Measurements from ENCODE around the gene MELK. TPM values are rescaled to one million over a fixed set of nuclear protein-coding genes. Genes with fewer than 3 reads are reported as not detected.

Gene MELK
- total and polyA plus RNA-seq, 2 of the 13 experiments (the other 11 are each of a cell fraction or from before 2014, with no cell fraction given): 16.7 to 50.4 TPM

DNA sequence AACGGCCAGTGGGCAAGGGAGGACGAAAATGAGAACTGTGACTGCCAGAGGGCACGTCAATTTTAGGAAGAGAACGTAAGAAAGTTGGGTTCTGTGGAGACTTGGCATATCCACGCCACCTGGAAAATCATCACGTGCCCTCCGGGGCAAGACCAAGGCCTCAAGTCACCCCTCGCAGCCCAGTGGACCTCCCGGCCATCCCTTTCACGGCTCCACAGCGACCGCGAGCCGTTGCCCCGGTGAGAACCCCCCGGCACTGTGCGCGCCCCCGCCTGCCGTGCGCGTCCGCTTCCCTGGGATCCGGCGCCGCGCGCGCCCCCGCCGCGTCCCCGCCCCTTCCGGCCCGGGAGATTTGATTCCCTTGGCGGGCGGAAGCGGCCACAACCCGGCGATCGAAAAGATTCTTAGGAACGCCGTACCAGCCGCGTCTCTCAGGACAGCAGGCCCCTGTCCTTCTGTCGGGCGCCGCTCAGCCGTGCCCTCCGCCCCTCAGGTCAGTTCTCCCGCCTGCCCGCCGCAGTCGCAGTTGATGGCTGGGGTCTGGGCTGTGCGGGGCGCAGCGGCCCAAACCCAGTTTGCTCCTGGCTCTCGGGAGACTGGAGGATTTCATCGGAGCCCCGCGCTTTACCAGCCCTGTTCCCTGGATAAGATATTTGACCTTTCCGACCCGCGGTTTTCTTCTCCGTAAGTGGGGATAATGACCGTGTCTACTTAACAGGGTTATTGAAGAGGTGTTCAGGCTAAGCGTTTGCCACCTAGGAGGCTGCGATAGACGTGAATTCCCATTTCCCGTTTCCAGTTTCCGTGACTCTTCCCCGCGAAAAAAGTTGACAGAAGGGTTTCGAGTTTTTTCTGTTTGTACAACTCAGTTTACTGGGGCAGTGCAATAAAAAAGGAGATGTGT lies at the start of gene MELK (continued):
- TF ChIP-seq MTERF4 (CRISPR knock-in tag; IDR thresholded peaks at IDR 0.05) (0 out of 2 replicates have a peak, but pooled peaks have one; percentile 52), PBX3 (CRISPR knock-in tag; IDR thresholded peaks at IDR 0.05; ENCODE audit: borderline replicate concordance) (no peak), ZNF234 (CRISPR knock-in tag; conservative IDR thresholded peaks at IDR 0.05) (no peak), ZNF652 (CRISPR knock-in tag; IDR thresholded peaks at IDR 0.05; ENCODE audit: borderline replicate concordance, low read depth) (no peak; the same call in 1 of the 2 replicates), ADNP (CRISPR knock-in tag; IDR thresholded peaks at IDR 0.05) (no peak), ETV5 (CRISPR knock-in tag; IDR thresholded peaks at IDR 0.05; ENCODE audit: borderline replicate concordance) (peak; percentile 78), ZZZ3 (CRISPR knock-in tag; IDR thresholded peaks at IDR 0.05; ENCODE audit: borderline replicate concordance) (peak; percentile 77; the same call in 1 of the 2 replicates), GPN1 (CRISPR knock-in tag; IDR thresholded peaks at IDR 0.05; ENCODE audit: borderline replicate concordance) (0 out of 2 replicates have a peak, but pooled peaks have one; percentile 16), ZNF224 (CRISPR knock-in tag; IDR thresholded peaks at IDR 0.05) (0 out of 2 replicates have a peak, but pooled peaks have one; percentile 84), AGO1 (IDR thresholded peaks at IDR 0.05; ENCODE audit: low read depth, low read length, poor library complexity, severe bottlenecking) (peak; percentile 63)
- TF ChIP-seq, protein P1, sequence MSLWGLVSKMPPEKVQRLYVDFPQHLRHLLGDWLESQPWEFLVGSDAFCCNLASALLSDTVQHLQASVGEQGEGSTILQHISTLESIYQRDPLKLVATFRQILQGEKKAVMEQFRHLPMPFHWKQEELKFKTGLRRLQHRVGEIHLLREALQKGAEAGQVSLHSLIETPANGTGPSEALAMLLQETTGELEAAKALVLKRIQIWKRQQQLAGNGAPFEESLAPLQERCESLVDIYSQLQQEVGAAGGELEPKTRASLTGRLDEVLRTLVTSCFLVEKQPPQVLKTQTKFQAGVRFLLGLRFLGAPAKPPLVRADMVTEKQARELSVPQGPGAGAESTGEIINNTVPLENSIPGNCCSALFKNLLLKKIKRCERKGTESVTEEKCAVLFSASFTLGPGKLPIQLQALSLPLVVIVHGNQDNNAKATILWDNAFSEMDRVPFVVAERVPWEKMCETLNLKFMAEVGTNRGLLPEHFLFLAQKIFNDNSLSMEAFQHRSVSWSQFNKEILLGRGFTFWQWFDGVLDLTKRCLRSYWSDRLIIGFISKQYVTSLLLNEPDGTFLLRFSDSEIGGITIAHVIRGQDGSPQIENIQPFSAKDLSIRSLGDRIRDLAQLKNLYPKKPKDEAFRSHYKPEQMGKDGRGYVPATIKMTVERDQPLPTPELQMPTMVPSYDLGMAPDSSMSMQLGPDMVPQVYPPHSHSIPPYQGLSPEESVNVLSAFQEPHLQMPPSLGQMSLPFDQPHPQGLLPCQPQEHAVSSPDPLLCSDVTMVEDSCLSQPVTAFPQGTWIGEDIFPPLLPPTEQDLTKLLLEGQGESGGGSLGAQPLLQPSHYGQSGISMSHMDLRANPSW (CRISPR knock-in tag; IDR thresholded peaks at IDR 0.05; ENCODE audit: borderline replicate concordance): no peak
- TF ChIP-seq, protein P2, sequence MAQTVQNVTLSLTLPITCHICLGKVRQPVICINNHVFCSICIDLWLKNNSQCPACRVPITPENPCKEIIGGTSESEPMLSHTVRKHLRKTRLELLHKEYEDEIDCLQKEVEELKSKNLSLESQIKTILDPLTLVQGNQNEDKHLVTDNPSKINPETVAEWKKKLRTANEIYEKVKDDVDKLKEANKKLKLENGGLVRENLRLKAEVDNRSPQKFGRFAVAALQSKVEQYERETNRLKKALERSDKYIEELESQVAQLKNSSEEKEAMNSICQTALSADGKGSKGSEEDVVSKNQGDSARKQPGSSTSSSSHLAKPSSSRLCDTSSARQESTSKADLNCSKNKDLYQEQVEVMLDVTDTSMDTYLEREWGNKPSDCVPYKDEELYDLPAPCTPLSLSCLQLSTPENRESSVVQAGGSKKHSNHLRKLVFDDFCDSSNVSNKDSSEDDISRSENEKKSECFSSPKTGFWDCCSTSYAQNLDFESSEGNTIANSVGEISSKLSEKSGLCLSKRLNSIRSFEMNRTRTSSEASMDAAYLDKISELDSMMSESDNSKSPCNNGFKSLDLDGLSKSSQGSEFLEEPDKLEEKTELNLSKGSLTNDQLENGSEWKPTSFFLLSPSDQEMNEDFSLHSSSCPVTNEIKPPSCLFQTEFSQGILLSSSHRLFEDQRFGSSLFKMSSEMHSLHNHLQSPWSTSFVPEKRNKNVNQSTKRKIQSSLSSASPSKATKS (CRISPR knock-in tag; IDR thresholded peaks at IDR 0.05): no peak
- TF ChIP-seq, protein P3, sequence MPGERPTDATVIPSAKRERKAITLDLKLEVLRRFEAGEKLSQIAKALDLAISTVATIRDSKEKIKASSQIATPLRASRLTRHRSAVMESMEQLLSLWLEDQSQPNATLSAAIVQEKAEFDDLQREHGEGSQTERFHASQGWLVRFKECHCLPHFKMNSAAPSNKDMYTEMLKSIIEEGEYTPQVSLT (CRISPR knock-in tag; IDR thresholded peaks at IDR 0.05; ENCODE audit: borderline replicate concordance, low read depth): no peak
- TF ChIP-seq, protein P4, sequence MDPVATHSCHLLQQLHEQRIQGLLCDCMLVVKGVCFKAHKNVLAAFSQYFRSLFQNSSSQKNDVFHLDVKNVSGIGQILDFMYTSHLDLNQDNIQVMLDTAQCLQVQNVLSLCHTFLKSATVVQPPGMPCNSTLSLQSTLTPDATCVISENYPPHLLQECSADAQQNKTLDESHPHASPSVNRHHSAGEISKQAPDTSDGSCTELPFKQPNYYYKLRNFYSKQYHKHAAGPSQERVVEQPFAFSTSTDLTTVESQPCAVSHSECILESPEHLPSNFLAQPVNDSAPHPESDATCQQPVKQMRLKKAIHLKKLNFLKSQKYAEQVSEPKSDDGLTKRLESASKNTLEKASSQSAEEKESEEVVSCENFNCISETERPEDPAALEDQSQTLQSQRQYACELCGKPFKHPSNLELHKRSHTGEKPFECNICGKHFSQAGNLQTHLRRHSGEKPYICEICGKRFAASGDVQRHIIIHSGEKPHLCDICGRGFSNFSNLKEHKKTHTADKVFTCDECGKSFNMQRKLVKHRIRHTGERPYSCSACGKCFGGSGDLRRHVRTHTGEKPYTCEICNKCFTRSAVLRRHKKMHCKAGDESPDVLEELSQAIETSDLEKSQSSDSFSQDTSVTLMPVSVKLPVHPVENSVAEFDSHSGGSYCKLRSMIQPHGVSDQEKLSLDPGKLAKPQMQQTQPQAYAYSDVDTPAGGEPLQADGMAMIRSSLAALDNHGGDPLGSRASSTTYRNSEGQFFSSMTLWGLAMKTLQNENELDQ (CRISPR knock-in tag; IDR thresholded peaks at IDR 0.05; ENCODE audit: borderline replicate concordance): no peak
